ENCODE results near the gene TPM3. TPM values are rescaled to one million over a fixed set of nuclear protein-coding genes. Genes with fewer than 3 reads are reported as not detected.

Gene TPM3
- total and polyA plus RNA-seq, 10 of the 15 experiments (the other 5 are each of a cell fraction or from before 2014, with no cell fraction given) = 270 to 759 (median 505) TPM

GRCh38 chr1:154166207-154166606 lies 25.7 kb downstream of the TPM3 start:
- ChIA-PET RAD21 (ENCODE audit: unreplicated experiment) (no interaction called here), POLR2A (no interaction called here), CTCF (interaction anchor here (0.6 kb wide), 1 partner anchor 105 kb away, joined by 3 read pairs; no protein-coding TSS in a partner anchor), SMC1A (ENCODE audit: uncharacterized antibody, unreplicated experiment) (interaction anchor here (1.1 to 2.4 kb wide), 2 partner anchors 11 kb away, joined by 3 to 10 read pairs; partner anchors contain the start of gene NUP210L)
- no peak overlapping the region for H2AFZ ChIP-seq (ENCODE audit: control insufficient read depth, low read depth, low read length)
- in situ Hi-C loops (cut with MboI) = no loop called here
- DNase-seq (ENCODE audit: low read depth, low spot score) (no peak), ATAC-seq (no peak), FAIRE-seq (no peak)
- no peaks in the 10 kb centered on the region; the same call in 1 of the 2 replicates for H4K20me1 ChIP-seq (ENCODE audit: control insufficient read depth, insufficient read depth)
- H3K27me3 ChIP-seq (replicated peaks in 1 of 2; ENCODE audit: control insufficient read depth in 2 of 2, insufficient read depth in 2 of 2, low read length in 1 of 2) = no peaks in the 10 kb centered on the region
- H3K4me1 ChIP-seq (ENCODE audit: control insufficient read depth, insufficient read depth, low read length) = no peaks in the 10 kb centered on the region
- no TSS peak for BruUV-seq (replicated peaks)
- H3K9me3 ChIP-seq (replicated peaks; ENCODE audit: control insufficient read depth, insufficient read depth, low read length) = no peaks in the 10 kb centered on the region
- WGBS (ENCODE audit: insufficient coverage, insufficient replicate concordance, low lambda C conversion rate, missing lambda C conversion rate) = 100% methylated on average over 1 of the region's 1 CpG
- intact Hi-C loops (cut with micrococcal nuclease; ENCODE audit: unreplicated experiment) = no loop called here
- no peak for TF ChIP-seq E2F4 (IDR thresholded peaks at IDR 0.05; ENCODE audit: low read depth, low read length)
- no peak for TF ChIP-seq MYB (IDR thresholded peaks at IDR 0.05; ENCODE audit: borderline replicate concordance, low read depth, low read length)
- TF ChIP-seq HCFC1 (IDR thresholded peaks at IDR 0.05; ENCODE audit: low read length) = no peak
- no peak for TF ChIP-seq NFIC (IDR thresholded peaks at IDR 0.05; ENCODE audit: low read depth, low read length)
- TF ChIP-seq SRF (IDR thresholded peaks at IDR 0.05; ENCODE audit: low read depth in 2 of 2, low read length in 2 of 2) = no peak
- no peak for TF ChIP-seq YY1 (IDR thresholded peaks at IDR 0.05; ENCODE audit: low read depth, low read length)
- no peak for TF ChIP-seq SP1 (IDR thresholded peaks at IDR 0.05; ENCODE audit: low read depth, low read length)
- no peak for TF ChIP-seq EGR1 (IDR thresholded peaks at IDR 0.05; ENCODE audit: borderline replicate concordance in 1 of 2, low read depth in 2 of 2, low read length in 2 of 2)
- no peak for TF ChIP-seq SREBF1 (IDR thresholded peaks at IDR 0.05; ENCODE audit: low read length)
- TF ChIP-seq SMC3 (IDR thresholded peaks at IDR 0.05; ENCODE audit: borderline replicate concordance, low read length) = no peak
- no peak for TF ChIP-seq CREB1 (IDR thresholded peaks at IDR 0.05; ENCODE audit: low read depth)
- TF ChIP-seq TBL1XR1 (IDR thresholded peaks at IDR 0.05; ENCODE audit: low read depth, low read length) = no peak
- TF ChIP-seq SMAD5 (IDR thresholded peaks at IDR 0.05; ENCODE audit: low read depth) = no peak
- TF ChIP-seq PKNOX1 (IDR thresholded peaks at IDR 0.05) = no peak
- TF ChIP-seq CBX3 (IDR thresholded peaks at IDR 0.05; ENCODE audit: borderline replicate concordance, low read depth) = no peak
- TF ChIP-seq MLLT1 (IDR thresholded peaks at IDR 0.05) = no peak
- no peak for TF ChIP-seq SREBF2 (IDR thresholded peaks at IDR 0.05; ENCODE audit: low read length)
- H3K4me2 ChIP-seq (ENCODE audit: control insufficient read depth, insufficient read depth) = no peak overlapping the region
- no peaks in the 10 kb centered on the region; the same call in none of the 2 replicates for H3K79me2 ChIP-seq (ENCODE audit: control insufficient read depth, insufficient read depth, low read length)
- no peak overlapping the region for H3K9ac ChIP-seq (ENCODE audit: control insufficient read depth, insufficient read depth, low read length)
- H3K36me3 ChIP-seq (ENCODE audit: control insufficient read depth in 2 of 2, insufficient read depth in 2 of 2, low read length in 1 of 2) = peaks cover 19 to 58% of the 10 kb centered on the region in 2 experiments
- no peak overlapping the region for H3K4me3 ChIP-seq
- no peak overlapping the region for H3K27ac ChIP-seq (ENCODE audit: control insufficient read depth, insufficient read depth)

Data from GM12878 (cell line).